Smooth muscle cell (in vitro differentiated cells): Measurements from ENCODE around the gene ZNF362. TPM values are rescaled to one million over a fixed set of nuclear protein-coding genes. Genes with fewer than 3 reads are reported as not detected.

Experiments
- DNase-seq: peaks from one replicate; lab custom pipeline; 2025; ENCODE audit not compliant: unreplicated experiment; lab: John Stamatoyannopoulos, UW
- H2AFZ ChIP-seq: fragments of 200-600 bp; sonication (generic); 2 replicates; pipeline ENCODE4 v1.6.0; 2016; ENCODE audit warnings: antibody characterized with exemption, low read depth, mild to moderate bottlenecking
- H3F3A ChIP-seq: fragments of 200-600 bp; sonication (generic); 2 replicates; pipeline ENCODE4 v1.6.0; 2017; ENCODE audit warnings: antibody characterized with exemption, low read depth
- H3K27ac ChIP-seq: fragments of 200-600 bp; sonication (generic); 2 replicates; pipeline ENCODE4 v1.5.1; 2016; ENCODE audit warnings: low read depth, mild to moderate bottlenecking
- H3K27me3 ChIP-seq: fragments of 200-600 bp; sonication (generic); 2 replicates; pipeline ENCODE4 v1.6.1; 2016; ENCODE audit warnings: low read depth, mild to moderate bottlenecking
- H3K36me3 ChIP-seq: fragments of 200-600 bp; sonication (generic); 2 replicates; pipeline ENCODE4 v1.5.1; 2016; ENCODE audit warnings: low read depth
- H3K4me1 ChIP-seq: fragments of 200-600 bp; sonication (generic); 2 replicates; pipeline ENCODE4 v1.5.1; 2016; ENCODE audit warnings: low read depth
- H3K4me2 ChIP-seq: fragments of 200-600 bp; sonication (generic); 2 replicates; pipeline ENCODE4 v1.6.0; 2016; ENCODE audit warnings: mild to moderate bottlenecking
- H3K4me3 ChIP-seq: fragments of 200-600 bp; sonication (generic); 2 replicates; pipeline ENCODE4 v1.5.1; 2016; ENCODE audit warnings: mild to moderate bottlenecking
- H3K79me2 ChIP-seq: fragments of 200-600 bp; sonication (generic); 2 replicates; pipeline ENCODE4 v1.6.0; 2016; ENCODE audit warnings: low read depth, mild to moderate bottlenecking
- H3K9ac ChIP-seq: fragments of 200-600 bp; sonication (generic); 2 replicates; pipeline ENCODE4 v1.6.0; 2016; ENCODE audit warnings: low read depth
- H3K9me3 ChIP-seq: fragments of 200-600 bp; sonication (generic); replicated peaks from 2 replicates; pipeline ENCODE4 v1.5.1; 2016; ENCODE audit warnings: low read depth
- H4K20me1 ChIP-seq: fragments of 200-600 bp; sonication (generic); 2 replicates; pipeline ENCODE4 v1.6.0; 2016; ENCODE audit warnings: low read depth
- WGBS: methylation state at CpG from one replicate; pipeline ENCODE4 v1.1.7; 2016; ENCODE audit warnings: low lambda C conversion rate; 5-methylcytosine and 5-hydroxymethylcytosine counted together
- polyA plus RNA-seq: library from polyadenylated mRNA; unstranded; fragments of >200 nt; fragmentation: Nextera tagmentation; extraction: Ambion mirVana; gene quantifications from 2 replicates; pipeline ENCODE4 v1.2.1, GENCODE V29; 2016
- total RNA-seq: library from RNA; depleted of rRNA; stranded (reverse); fragments of >200 nt; gene quantifications from 2 replicates; pipeline ENCODE4 v1.2.3, GENCODE V29; 2014
- TF ChIP-seq, protein P1 (sequence below): fragments of 200-600 bp; sonication (generic); IDR thresholded peaks from 2 replicates; pipeline ENCODE4 v1.5.1; 2017; ENCODE audit warnings: borderline replicate concordance, mild to moderate bottlenecking, antibody characterized with exemption; ENCODE audit not compliant: insufficient read depth, poor library complexity, severe bottlenecking

Gene ZNF362
- total and polyA plus RNA-seq, 2 experiments from 2014 or later, result 30.0 to 38.2 TPM

DNA sequence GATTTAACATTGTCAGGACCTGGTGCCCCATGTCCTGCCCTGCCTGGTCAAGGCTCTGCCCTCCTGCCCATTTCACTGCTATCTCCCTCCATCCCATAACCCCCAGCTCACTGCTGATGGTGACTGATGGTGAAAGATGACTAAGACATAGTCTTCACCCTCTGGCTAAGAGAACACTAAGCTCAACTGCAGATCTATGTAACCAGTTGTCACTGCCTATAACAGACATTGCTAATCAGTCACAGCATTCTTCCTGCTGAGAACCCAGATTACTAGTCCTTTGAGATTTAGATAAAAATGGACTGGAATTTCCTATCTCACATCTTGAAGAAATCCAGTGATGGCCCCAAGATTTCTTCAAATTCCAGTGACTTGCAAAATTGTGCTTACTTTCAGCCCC is 8.0 kb upstream of the ZNF362 start:
- H3K27ac ChIP-seq, result no peak overlapping the region
- no peaks in the 10 kb centered on the region for H3K79me2 ChIP-seq
- no peak overlapping the region for H3K4me2 ChIP-seq
- H2AFZ ChIP-seq, result no peak overlapping the region
- H3K27me3 ChIP-seq, result no peaks in the 10 kb centered on the region
- H3K36me3 ChIP-seq, result no peaks in the 10 kb centered on the region
- H3K4me1 ChIP-seq, result no peaks in the 10 kb centered on the region
- no peak overlapping the region for H3K9ac ChIP-seq
- H3K4me3 ChIP-seq, result no peak overlapping the region
- TF ChIP-seq, protein P1, sequence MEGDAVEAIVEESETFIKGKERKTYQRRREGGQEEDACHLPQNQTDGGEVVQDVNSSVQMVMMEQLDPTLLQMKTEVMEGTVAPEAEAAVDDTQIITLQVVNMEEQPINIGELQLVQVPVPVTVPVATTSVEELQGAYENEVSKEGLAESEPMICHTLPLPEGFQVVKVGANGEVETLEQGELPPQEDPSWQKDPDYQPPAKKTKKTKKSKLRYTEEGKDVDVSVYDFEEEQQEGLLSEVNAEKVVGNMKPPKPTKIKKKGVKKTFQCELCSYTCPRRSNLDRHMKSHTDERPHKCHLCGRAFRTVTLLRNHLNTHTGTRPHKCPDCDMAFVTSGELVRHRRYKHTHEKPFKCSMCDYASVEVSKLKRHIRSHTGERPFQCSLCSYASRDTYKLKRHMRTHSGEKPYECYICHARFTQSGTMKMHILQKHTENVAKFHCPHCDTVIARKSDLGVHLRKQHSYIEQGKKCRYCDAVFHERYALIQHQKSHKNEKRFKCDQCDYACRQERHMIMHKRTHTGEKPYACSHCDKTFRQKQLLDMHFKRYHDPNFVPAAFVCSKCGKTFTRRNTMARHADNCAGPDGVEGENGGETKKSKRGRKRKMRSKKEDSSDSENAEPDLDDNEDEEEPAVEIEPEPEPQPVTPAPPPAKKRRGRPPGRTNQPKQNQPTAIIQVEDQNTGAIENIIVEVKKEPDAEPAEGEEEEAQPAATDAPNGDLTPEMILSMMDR, result no peak
- no peaks in the 10 kb centered on the region for H3K9me3 ChIP-seq
- no peaks in the 10 kb centered on the region for H3F3A ChIP-seq
- DNase-seq, result no peak
- no peaks in the 10 kb centered on the region for H4K20me1 ChIP-seq

DNA sequence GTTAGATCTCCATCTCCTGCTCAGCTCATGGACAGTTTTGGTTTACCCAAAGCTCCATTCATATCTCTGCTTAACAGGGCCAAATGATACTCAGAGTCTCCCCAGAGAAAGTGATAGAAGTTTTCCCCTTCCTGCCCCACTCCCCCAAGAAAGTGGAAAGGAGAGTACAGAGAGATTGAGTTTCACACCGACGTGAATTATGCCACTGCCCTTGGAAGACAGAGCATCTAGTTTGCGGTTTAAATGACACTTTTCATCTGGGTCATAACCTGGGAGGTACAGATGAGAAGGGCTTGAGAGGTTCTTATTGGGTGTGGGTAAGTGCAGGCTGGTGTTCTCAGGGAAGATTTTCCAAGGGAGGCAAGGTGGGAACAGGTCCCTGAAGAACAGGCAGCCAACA is 6.9 kb upstream of the ZNF362 start:
- no peaks in the 10 kb centered on the region for H3F3A ChIP-seq
- 94% methylated on average over 3 of the region's 3 CpGs for WGBS
- no peak overlapping the region for H3K27ac ChIP-seq
- H3K27me3 ChIP-seq, result no peaks in the 10 kb centered on the region
- DNase-seq, result no peak
- H3K9me3 ChIP-seq, result no peaks in the 10 kb centered on the region
- TF ChIP-seq, protein P1, result no peak
- H3K36me3 ChIP-seq, result no peaks in the 10 kb centered on the region
- H4K20me1 ChIP-seq, result no peaks in the 10 kb centered on the region
- H3K4me2 ChIP-seq, result no peak overlapping the region
- no peak overlapping the region for H3K4me3 ChIP-seq
- H2AFZ ChIP-seq, result no peak overlapping the region
- no peaks in the 10 kb centered on the region for H3K4me1 ChIP-seq
- H3K79me2 ChIP-seq, result no peaks in the 10 kb centered on the region
- no peak overlapping the region for H3K9ac ChIP-seq

DNA sequence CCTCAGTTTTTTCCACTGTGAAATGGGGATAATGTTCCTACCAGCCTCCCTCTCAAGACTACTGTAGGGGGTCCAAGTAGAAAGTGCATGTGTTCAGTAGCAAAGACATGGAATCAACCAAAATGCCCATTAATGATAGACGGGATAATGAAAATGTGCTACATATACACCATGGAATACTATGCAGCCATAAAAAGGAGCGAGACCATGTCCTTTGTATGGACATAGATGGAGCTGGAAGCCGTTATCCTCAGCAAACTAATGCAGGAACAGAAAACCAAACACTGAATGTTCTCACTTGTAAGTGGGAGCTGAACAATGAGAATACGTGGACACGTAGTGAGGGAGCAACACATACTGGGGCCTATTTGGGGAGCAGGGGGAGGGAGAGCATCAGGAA is 6.1 kb upstream of the ZNF362 start:
- H3K27me3 ChIP-seq, result no peaks in the 10 kb centered on the region
- no peak overlapping the region for H3K9ac ChIP-seq
- WGBS, result 75% methylated on average over 5 of the region's 5 CpGs
- no peaks in the 10 kb centered on the region for H3K79me2 ChIP-seq
- H3F3A ChIP-seq, result peaks cover under 1% of the 10 kb centered on the region
- TF ChIP-seq, protein P1, result no peak
- no peaks in the 10 kb centered on the region for H3K36me3 ChIP-seq
- H3K4me2 ChIP-seq, result no peak overlapping the region
- no peaks in the 10 kb centered on the region for H3K4me1 ChIP-seq
- no peak for DNase-seq
- no peaks in the 10 kb centered on the region for H4K20me1 ChIP-seq
- H3K27ac ChIP-seq, result no peak overlapping the region
- H3K9me3 ChIP-seq, result no peaks in the 10 kb centered on the region
- no peak overlapping the region for H2AFZ ChIP-seq
- H3K4me3 ChIP-seq, result no peak overlapping the region

DNA sequence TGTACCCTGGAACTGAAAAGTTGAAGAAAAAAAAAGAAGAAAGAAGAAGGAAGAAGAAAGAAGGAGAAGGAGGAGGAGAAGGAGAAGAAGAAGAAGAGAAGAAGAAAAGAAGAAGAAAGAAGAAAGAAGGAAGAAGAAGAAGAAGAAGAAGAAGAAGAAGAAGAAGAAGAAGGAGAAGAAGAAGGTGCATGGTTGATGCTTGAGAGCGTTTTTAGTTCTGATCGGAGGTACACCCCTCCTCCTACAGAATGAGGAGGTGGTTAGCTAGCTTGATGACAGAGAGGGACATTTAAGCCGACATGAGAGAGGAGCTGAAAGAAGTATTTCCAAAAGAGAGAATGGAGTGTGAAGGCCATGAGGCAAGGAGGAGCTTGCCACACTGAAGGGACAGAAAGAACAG is 5.6 kb upstream of the ZNF362 start:
- DNase-seq, result no peak
- H3F3A ChIP-seq, result peaks cover 6% of the 10 kb centered on the region
- TF ChIP-seq, protein P1, result no peak
- no peak overlapping the region for H3K4me3 ChIP-seq
- H3K79me2 ChIP-seq, result no peaks in the 10 kb centered on the region
- no peaks in the 10 kb centered on the region for H3K27me3 ChIP-seq
- H3K36me3 ChIP-seq, result no peaks in the 10 kb centered on the region
- H4K20me1 ChIP-seq, result no peaks in the 10 kb centered on the region
- no peak overlapping the region for H3K27ac ChIP-seq
- H3K9ac ChIP-seq, result no peak overlapping the region
- H3K4me2 ChIP-seq, result no peak overlapping the region
- no peaks in the 10 kb centered on the region for H3K9me3 ChIP-seq
- WGBS, result 92% methylated on average over 3 of the region's 3 CpGs
- H3K4me1 ChIP-seq, result no peaks in the 10 kb centered on the region
- H2AFZ ChIP-seq, result no peak overlapping the region
